ENCODE results near the gene CLRN1. TPM values are rescaled to one million over a fixed set of nuclear protein-coding genes. Genes with fewer than 3 reads are reported as not detected.

CLRN1 gene
- total and polyA plus RNA-seq, 2 of the 13 experiments (the other 11 are each of a cell fraction or from before 2014, with no cell fraction given), result not detected

GRCh38 chr3:150917951-150918350 lies 54.6 kb downstream of the CLRN1 start:
- ATAC-seq (no peak), FAIRE-seq (no peak), DNase-seq (ENCODE audit: low spot score) (no peak)
- Histone ChIP-seq H3K27ac (ENCODE audit: extremely low read length, insufficient read depth, low read length) (no peak overlapping the region), H3K9ac (ENCODE audit: insufficient read depth, low read depth, low read length) (no peak overlapping the region), H3K4me1 (ENCODE audit: insufficient read depth, low read length) (no peaks in the 10 kb centered on the region), H4K20me1 (ENCODE audit: insufficient read depth, low read length) (no peaks in the 10 kb centered on the region), H3K4me3 (replicated peaks in 1 of 3; ENCODE audit: insufficient read depth in 1 of 3, low read depth in 2 of 3, low read length in 3 of 3) (no peak overlapping the region), H3K27me3 (ENCODE audit: control insufficient read depth in 1 of 2, insufficient read depth in 2 of 2, low read length in 2 of 2) (peaks cover 0 to 2% of the 10 kb centered on the region in 2 experiments; a peak in 1 of 5 replicates), H3K9me3 (ENCODE audit: low read length) (no peaks in the 10 kb centered on the region), H3K79me2 (ENCODE audit: insufficient read depth, low read length) (no peaks in the 10 kb centered on the region), H2AFZ (ENCODE audit: low read length) (no peak overlapping the region), H3K36me3 (replicated peaks in 1 of 2; ENCODE audit: control insufficient read depth in 1 of 2, insufficient read depth in 2 of 2, low read length in 2 of 2) (no peaks in the 10 kb centered on the region), H3K4me2 (ENCODE audit: low read depth, low read length) (no peak overlapping the region)
- CTCF ChIA-PET (ENCODE audit: low intra/inter-chr PET ratio, low total read pairs), result no interaction called here
- 18% methylated on average over 7 of the region's 7 CpGs for WGBS (ENCODE audit: low lambda C conversion rate)
- TF ChIP-seq, protein P1, sequence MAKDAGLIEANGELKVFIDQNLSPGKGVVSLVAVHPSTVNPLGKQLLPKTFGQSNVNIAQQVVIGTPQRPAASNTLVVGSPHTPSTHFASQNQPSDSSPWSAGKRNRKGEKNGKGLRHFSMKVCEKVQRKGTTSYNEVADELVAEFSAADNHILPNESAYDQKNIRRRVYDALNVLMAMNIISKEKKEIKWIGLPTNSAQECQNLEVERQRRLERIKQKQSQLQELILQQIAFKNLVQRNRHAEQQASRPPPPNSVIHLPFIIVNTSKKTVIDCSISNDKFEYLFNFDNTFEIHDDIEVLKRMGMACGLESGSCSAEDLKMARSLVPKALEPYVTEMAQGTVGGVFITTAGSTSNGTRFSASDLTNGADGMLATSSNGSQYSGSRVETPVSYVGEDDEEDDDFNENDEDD (CRISPR knock-in tag; IDR thresholded peaks at IDR 0.05; ENCODE audit: borderline replicate concordance), result no peak
- TF ChIP-seq FOXP1 (IDR thresholded peaks at IDR 0.05) (no peak), FOXP1 (CRISPR knock-in tag; IDR thresholded peaks at IDR 0.05) (no peak)
- no TSS peak for BruUV-seq (replicated peaks)
- POLR2A ChIA-PET, result no interaction called here
- in situ Hi-C loops (cut with HindIII; ENCODE audit: extremely low pct_ligation_motif_present, low pct_unique_long_range_greater_than_20kb) (no loop called here), intact Hi-C loops (cut with micrococcal nuclease; ENCODE audit: unreplicated experiment) (no loop called here)

- H3K4me3 ChIP-seq (replicated peaks in 1 of 3; ENCODE audit: insufficient read depth in 1 of 3, low read depth in 2 of 3, low read length in 3 of 3), result no peak overlapping the region
- no peaks in the 10 kb centered on the region for H4K20me1 ChIP-seq (ENCODE audit: insufficient read depth, low read length)
- no peaks in the 10 kb centered on the region for H3K4me1 ChIP-seq (ENCODE audit: insufficient read depth, low read length)
- TF ChIP-seq MYC (CRISPR knock-in tag; IDR thresholded peaks at IDR 0.05; ENCODE audit: borderline replicate concordance) (no peak), ZNF790 (CRISPR knock-in tag; IDR thresholded peaks at IDR 0.05; ENCODE audit: borderline replicate concordance) (no peak), TEAD2 (CRISPR knock-in tag; IDR thresholded peaks at IDR 0.05) (no peak), ZMYM4 (CRISPR knock-in tag; IDR thresholded peaks at IDR 0.05) (no peak), BCL3 (CRISPR knock-in tag; IDR thresholded peaks at IDR 0.05) (no peak), MTA1 (CRISPR knock-in tag; IDR thresholded peaks at IDR 0.05; ENCODE audit: borderline replicate concordance) (no peak), ZIK1 (CRISPR knock-in tag; IDR thresholded peaks at IDR 0.05; ENCODE audit: borderline replicate concordance, low read depth) (no peak), ZMAT3 (CRISPR knock-in tag; conservative IDR thresholded peaks at IDR 0.05) (no peak), ERF (CRISPR knock-in tag; IDR thresholded peaks at IDR 0.05) (no peak), ZBTB20 (CRISPR knock-in tag; IDR thresholded peaks at IDR 0.05; ENCODE audit: borderline replicate concordance, low read depth) (no peak), ZNF629 (CRISPR knock-in tag; conservative IDR thresholded peaks at IDR 0.05) (no peak)
- TF ChIP-seq, protein P2, sequence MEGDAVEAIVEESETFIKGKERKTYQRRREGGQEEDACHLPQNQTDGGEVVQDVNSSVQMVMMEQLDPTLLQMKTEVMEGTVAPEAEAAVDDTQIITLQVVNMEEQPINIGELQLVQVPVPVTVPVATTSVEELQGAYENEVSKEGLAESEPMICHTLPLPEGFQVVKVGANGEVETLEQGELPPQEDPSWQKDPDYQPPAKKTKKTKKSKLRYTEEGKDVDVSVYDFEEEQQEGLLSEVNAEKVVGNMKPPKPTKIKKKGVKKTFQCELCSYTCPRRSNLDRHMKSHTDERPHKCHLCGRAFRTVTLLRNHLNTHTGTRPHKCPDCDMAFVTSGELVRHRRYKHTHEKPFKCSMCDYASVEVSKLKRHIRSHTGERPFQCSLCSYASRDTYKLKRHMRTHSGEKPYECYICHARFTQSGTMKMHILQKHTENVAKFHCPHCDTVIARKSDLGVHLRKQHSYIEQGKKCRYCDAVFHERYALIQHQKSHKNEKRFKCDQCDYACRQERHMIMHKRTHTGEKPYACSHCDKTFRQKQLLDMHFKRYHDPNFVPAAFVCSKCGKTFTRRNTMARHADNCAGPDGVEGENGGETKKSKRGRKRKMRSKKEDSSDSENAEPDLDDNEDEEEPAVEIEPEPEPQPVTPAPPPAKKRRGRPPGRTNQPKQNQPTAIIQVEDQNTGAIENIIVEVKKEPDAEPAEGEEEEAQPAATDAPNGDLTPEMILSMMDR (CRISPR knock-in tag; IDR thresholded peaks at IDR 0.05), result no peak
- DNase-seq (ENCODE audit: low spot score) (no peak), FAIRE-seq (no peak), ATAC-seq (no peak)
- intact Hi-C loops (cut with micrococcal nuclease; ENCODE audit: unreplicated experiment), result no loop called here
- no peak overlapping the region for H3K27ac ChIP-seq (ENCODE audit: extremely low read length, insufficient read depth, low read length)
- no peaks in the 10 kb centered on the region for H3K9me3 ChIP-seq (ENCODE audit: low read length)
- H3K27me3 ChIP-seq (ENCODE audit: control insufficient read depth in 1 of 2, insufficient read depth in 2 of 2, low read length in 2 of 2), result peaks cover 0 to 4% of the 10 kb centered on the region in 2 experiments; a peak in 1 of 5 replicates
- no TSS peak for BruUV-seq (replicated peaks)
- no peak overlapping the region for H2AFZ ChIP-seq (ENCODE audit: low read length)
- H3K36me3 ChIP-seq (replicated peaks in 1 of 2; ENCODE audit: control insufficient read depth in 1 of 2, insufficient read depth in 2 of 2, low read length in 2 of 2), result no peaks in the 10 kb centered on the region
- no peaks in the 10 kb centered on the region for H3K79me2 ChIP-seq (ENCODE audit: insufficient read depth, low read length)
- CTCF ChIA-PET (ENCODE audit: low intra/inter-chr PET ratio, low total read pairs), result no interaction called here
- in situ Hi-C loops (cut with HindIII; ENCODE audit: extremely low pct_ligation_motif_present, low pct_unique_long_range_greater_than_20kb), result no loop called here
- POLR2A ChIA-PET, result no interaction called here
- H3K9ac ChIP-seq (ENCODE audit: insufficient read depth, low read depth, low read length), result no peak overlapping the region
- WGBS (ENCODE audit: low lambda C conversion rate), result 58% methylated on average over 4 of the region's 4 CpGs
- no peak overlapping the region for H3K4me2 ChIP-seq (ENCODE audit: low read depth, low read length)
These were observed 59.2 kb downstream of the CLRN1 start for GRCh38 chr3:150913133-150913922.

Measured in HepG2 (cell line).